AG04450 (cell line): Measurements from ENCODE around the gene CRYGB. TPM values are rescaled to one million over a fixed set of nuclear protein-coding genes. Genes with fewer than 3 reads are reported as not detected.
"Not testable (repeated sequence)": the region's sequence is repeated elsewhere in the genome, so short reads cannot be mapped to it uniquely, and the experiment has no call there.

Experiments
- CTCF ChIA-PET: fragments of 300-600, 350-600 bp; formaldehyde crosslinking; extraction: SDS; loops from one replicate; lab custom pipeline; 2022; ENCODE audit warnings: antibody characterized with exemption, inconsistent platforms; lab: Charles Lee
- POLR2A ChIA-PET: fragments of 350-600 bp; formaldehyde crosslinking; extraction: SDS; loops from one replicate; lab custom pipeline; 2021; ENCODE audit warnings: antibody characterized with exemption, inconsistent platforms; lab: Yijun Ruan, JAX
- DNase-seq: peaks from one replicate; pipeline ENCODE4 v3.0.0-alpha.2; 2011; ENCODE audit warnings: low read depth, low spot score
- H3K27ac ChIP-seq: one replicate; pipeline ENCODE4 v1.5.1; 2012; ENCODE audit warnings: low read depth, low read length, control low read depth
- H3K27me3 ChIP-seq: one replicate; pipeline ENCODE4 v1.6.0; 2012; ENCODE audit warnings: low read length; ENCODE audit not compliant: control insufficient read depth, insufficient read depth
- H3K4me3 ChIP-seq: 2 replicates; pipeline ENCODE4 v1.5.1; 2011; ENCODE audit warnings: mild to moderate bottlenecking, low read depth, low read length, control low read depth
- H3K9me3 ChIP-seq: 2 replicates; pipeline ENCODE4 v1.5.1; 2012; ENCODE audit warnings: low read length; ENCODE audit not compliant: control insufficient read depth, insufficient read depth
- CTCF ChIP-seq: IDR thresholded peaks from 2 replicates; pipeline ENCODE4 v1.5.1; 2011; ENCODE audit warnings: low read depth, low read length, control low read depth, inconsistent platforms
- polyA plus RNA-seq: library from polyadenylated mRNA; depleted of rRNA; stranded (reverse); fragments of >200 nt; gene quantifications from 2 replicates; pipeline ENCODE4 v1.2.3, GENCODE V29; 2011

Gene CRYGB
- polyA plus RNA-seq, 1 experiment = not detected

DNA sequence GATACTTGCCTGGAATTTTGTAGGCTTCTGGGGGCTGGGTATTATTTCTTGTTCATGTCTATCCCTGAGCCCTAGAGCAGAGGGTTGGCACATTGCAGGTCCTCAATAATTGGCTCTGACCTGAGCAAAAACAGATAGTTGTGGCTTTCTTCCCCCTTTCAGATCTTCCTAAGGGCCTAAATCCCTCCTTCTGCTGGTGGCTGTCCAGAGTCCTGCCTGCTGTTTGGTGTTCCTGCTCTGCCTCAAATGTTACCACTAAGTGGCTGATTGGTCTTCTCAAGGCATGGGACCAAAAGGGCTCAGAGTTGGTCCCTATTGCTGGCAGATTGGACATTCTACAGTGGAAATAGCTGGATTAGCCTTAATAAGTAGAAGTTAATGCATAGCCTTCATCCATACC lies 1.1 kb upstream of the CRYGB start:
- ChIA-PET CTCF (interaction anchor here (2.1 kb wide), 1 partner anchor 28 kb away, joined by 11 read pairs; no protein-coding TSS in a partner anchor), POLR2A (no interaction called here)
- Histone ChIP-seq H3K27ac (no peak overlapping the region), H3K27me3 (peaks cover 3% of the 10 kb centered on the region), H3K4me3 (no peak overlapping the region), H3K9me3 (no peaks in the 10 kb centered on the region)
- TF ChIP-seq CTCF = no peak
- DNase-seq = no peak

- Histone ChIP-seq H3K27ac (no peak overlapping the region), H3K4me3 (no peak overlapping the region), H3K27me3 (no peaks in the 10 kb centered on the region), H3K9me3 (no peaks in the 10 kb centered on the region)
- POLR2A ChIA-PET = no interaction called here
- no peak for TF ChIP-seq CTCF
- DNase-seq = no peak
- CTCF ChIA-PET = interaction anchor here (2.4 kb wide), 1 partner anchor 32 kb away, joined by 15 read pairs; no protein-coding TSS in a partner anchor
Measured at GRCh38 chr2:208142925-208143799, 2.8 kb downstream of the CRYGB start.

- ChIA-PET POLR2A (no interaction called here), CTCF (interaction anchor here (1.5 to 2.4 kb wide), 2 partner anchors 33 to 396 kb away, joined by 3 to 15 read pairs; no protein-coding TSS in a partner anchor)
- H3K27ac ChIP-seq = no peak overlapping the region
- no peak overlapping the region for H3K4me3 ChIP-seq
- TF ChIP-seq CTCF = no peak
- no peaks in the 10 kb centered on the region for H3K9me3 ChIP-seq
- no peak for DNase-seq
- H3K27me3 ChIP-seq = no peaks in the 10 kb centered on the region
Measured at GRCh38 chr2:208142240-208142924, 3.6 kb downstream of the CRYGB start.

GRCh38 chr2:208139447-208139846 lies 6.5 kb downstream of the CRYGB start:
- Histone ChIP-seq H3K9me3 (no peaks in the 10 kb centered on the region), H3K4me3 (no peak overlapping the region), H3K27me3 (peaks cover 5% of the 10 kb centered on the region), H3K27ac (no peak overlapping the region)
- TF ChIP-seq CTCF = no peak
- DNase-seq = no peak
- CTCF ChIA-PET = no interaction called here
- POLR2A ChIA-PET = no interaction called here

GRCh38 chr2:208138334-208138733 lies 7.6 kb downstream of the CRYGB start:
- POLR2A ChIA-PET, H3K9me3 ChIP-seq, DNase-seq, H3K27me3 ChIP-seq, H3K27ac ChIP-seq, H3K4me3 ChIP-seq, CTCF ChIA-PET: not testable (repeated sequence)
